Subcutaneous abdominal adipose tissue (tissue), 5 donors: ENCODE measurements around the gene RNF215.

ENCODE experiments used
- H3K27ac ChIP-seq: one replicate; pipeline ENCODE4 v1.7.0; 2013; ENCODE audit warnings: low read depth, mild to moderate bottlenecking, inconsistent platforms, low read length, moderate library complexity
- H3K27me3 ChIP-seq, 5 donors: one replicate each; pipeline ENCODE4 v1.7.0; 2013; ENCODE audit warnings: low read length in 5 of 5, inconsistent platforms in 1 of 5; ENCODE audit not compliant: control insufficient read depth in 5 of 5, insufficient read depth in 4 of 5
- H3K36me3 ChIP-seq, 5 donors: one replicate each; pipeline ENCODE4 v1.7.0; 2013; ENCODE audit warnings: low read length in 5 of 5; ENCODE audit not compliant: control insufficient read depth in 5 of 5, insufficient read depth in 5 of 5
- H3K4me1 ChIP-seq, 5 donors: one replicate each; pipeline ENCODE4 v1.7.0; 2013; ENCODE audit warnings: low read length in 5 of 5, mild to moderate bottlenecking in 3 of 5, moderate library complexity in 1 of 5; ENCODE audit not compliant: control insufficient read depth in 5 of 5, insufficient read depth in 5 of 5
- H3K4me3 ChIP-seq, 5 donors: one replicate each; pipeline ENCODE4 v1.7.0; 2013; ENCODE audit warnings: low read length in 5 of 5, low read depth in 1 of 5
- H3K9ac ChIP-seq, 5 donors: one replicate each; pipeline ENCODE4 v1.7.0; 2013; ENCODE audit warnings: low read length in 5 of 5, mild to moderate bottlenecking in 4 of 5, moderate library complexity in 3 of 5
- H3K9me3 ChIP-seq, 5 donors: one replicate each; pipeline ENCODE4 v1.7.0; 2013; ENCODE audit warnings: low read length in 5 of 5; ENCODE audit not compliant: control insufficient read depth in 5 of 5
- donor health status: healthy.
- donor health status: healthy.
- donor health status: healthy.
- donor health status: healthy.
- donor health status: healthy.

The RNF215 gene

DNA sequence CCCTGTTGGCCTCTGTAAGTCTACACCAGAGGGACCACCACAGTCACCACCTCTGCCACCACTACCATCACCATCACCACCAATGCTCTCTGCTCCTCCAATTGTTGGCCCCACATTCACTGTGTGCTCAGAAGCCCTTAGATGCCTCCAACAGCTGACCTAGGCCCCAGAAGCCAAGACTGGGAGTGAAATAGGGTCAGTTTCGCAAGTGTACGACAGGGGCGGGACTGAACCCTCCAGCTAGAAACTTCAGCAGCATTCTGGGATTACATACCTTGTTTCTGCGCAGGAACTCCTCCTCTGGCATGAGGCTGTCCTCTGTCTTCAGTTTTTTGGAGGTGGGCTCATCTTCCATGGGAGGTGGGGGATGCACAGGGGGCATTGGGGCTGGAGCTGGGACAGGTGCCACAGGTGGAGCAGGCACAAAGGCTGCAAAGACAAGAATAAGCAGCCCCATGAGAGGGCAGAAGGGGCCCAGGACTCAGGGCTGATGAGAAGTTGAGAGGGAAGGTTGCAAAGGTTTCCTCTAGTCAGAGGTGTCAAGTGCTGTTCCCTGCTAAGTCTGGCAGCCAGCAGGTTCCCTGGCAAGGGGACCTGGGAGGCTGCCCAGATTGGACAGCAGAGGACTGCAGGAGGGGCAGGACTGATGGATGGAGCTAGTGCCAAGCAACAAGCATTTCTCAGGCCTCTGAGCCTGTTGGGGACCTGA is 50.3 kb downstream of the RNF215 start:
- Histone ChIP-seq H3K9ac (no peak overlapping the region), H3K36me3 (peaks cover 10 to 99% (median 96%) of the 10 kb centered on the region in 5 donors), H3K27ac (peak overlapping the region; percentile 37), H3K27me3 (no peaks in the 10 kb centered on the region), H3K9me3 (no peaks in the 10 kb centered on the region), H3K4me3 (no peak overlapping the region), H3K4me1 (peaks cover 3 to 58% (median 29%) of the 10 kb centered on the region in 5 donors)

- Histone ChIP-seq H3K27ac (no peak overlapping the region), H3K36me3 (peaks cover 10 to 94% (median 82%) of the 10 kb centered on the region in 5 donors), H3K9ac (no peak overlapping the region), H3K9me3 (no peaks in the 10 kb centered on the region), H3K4me1 (peaks cover 2 to 43% (median 14%) of the 10 kb centered on the region in 5 donors), H3K27me3 (no peaks in the 10 kb centered on the region), H3K4me3 (no peak overlapping the region)
These were observed 52.0 kb downstream of the RNF215 start for GRCh38 chr22:30335236-30335635.

- Histone ChIP-seq H3K9ac (no peak overlapping the region), H3K9me3 (no peaks in the 10 kb centered on the region), H3K4me1 (peaks cover 2 to 37% (median 13%) of the 10 kb centered on the region in 5 donors), H3K27ac (no peak overlapping the region), H3K27me3 (no peaks in the 10 kb centered on the region), H3K36me3 (peaks cover 10 to 88% (median 76%) of the 10 kb centered on the region in 5 donors), H3K4me3 (no peak overlapping the region)
These were observed 52.6 kb downstream of the RNF215 start for GRCh38 chr22:30334646-30335045.

DNA sequence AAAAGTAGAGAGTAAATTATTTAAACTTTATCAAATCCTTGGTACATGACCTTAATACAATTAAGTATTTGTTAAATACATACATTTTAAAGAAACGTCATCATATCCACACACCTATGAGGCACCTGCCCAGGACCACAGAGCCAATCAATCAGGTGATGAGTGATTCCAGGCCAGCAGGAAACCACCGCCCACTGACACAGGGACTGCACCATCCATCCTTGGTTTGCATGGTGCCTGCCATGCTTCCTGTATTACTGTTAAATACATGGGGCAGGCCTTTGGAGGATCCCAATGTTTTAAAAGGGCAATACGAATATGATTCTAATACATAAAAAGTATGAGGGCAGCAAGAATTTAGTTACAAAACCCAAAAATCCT is 53.5 kb downstream of the RNF215 start:
- H3K27ac ChIP-seq = no peak overlapping the region
- H3K36me3 ChIP-seq = peaks cover 10 to 79% (median 67%) of the 10 kb centered on the region in 5 donors

DNA sequence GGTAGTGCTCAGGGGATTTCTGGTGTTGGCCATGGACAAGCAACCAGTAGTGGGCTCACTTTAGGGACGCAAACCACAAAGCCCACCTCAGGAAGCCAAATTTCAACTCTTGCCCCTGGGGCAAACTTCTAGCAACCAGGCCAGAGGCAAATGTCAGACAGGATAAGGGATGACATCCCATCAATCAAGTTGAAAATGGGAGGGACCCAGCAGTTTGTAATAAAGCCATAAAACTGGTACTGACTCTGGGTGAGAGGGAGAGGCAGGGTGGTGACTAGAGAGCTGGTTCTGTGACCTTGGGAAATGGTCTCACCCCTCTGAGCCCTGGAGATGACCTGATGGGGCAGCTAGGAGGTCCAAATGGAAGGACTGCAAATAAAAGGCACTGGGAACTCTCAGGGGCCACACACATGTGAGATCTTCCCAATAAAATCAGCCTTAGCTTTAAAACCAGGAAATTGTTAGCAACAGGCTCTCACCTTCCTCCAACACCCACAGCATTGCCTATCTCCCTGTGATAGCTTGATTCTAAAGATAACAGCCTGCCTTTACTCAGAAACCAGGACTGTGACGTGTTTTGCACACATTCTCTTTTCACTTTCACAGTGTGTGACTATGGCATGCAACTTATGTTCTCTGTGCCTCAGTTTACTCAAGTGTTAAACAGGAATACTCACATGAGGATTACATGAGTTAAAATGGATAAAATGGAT is 54.1 kb downstream of the RNF215 start:
- peaks cover 2 to 29% (median 13%) of the 10 kb centered on the region in 5 donors for H3K4me1 ChIP-seq
- no peaks in the 10 kb centered on the region for H3K9me3 ChIP-seq
- H3K36me3 ChIP-seq = peaks cover 10 to 73% (median 63%) of the 10 kb centered on the region in 5 donors
- H3K4me3 ChIP-seq = no peak overlapping the region
- H3K27me3 ChIP-seq = no peaks in the 10 kb centered on the region
- H3K9ac ChIP-seq = no peak overlapping the region
- no peak overlapping the region for H3K27ac ChIP-seq

More for the DNA sequence above, 53.5 kb downstream of the RNF215 start:
- Histone ChIP-seq H3K9ac (no peak overlapping the region), H3K9me3 (no peaks in the 10 kb centered on the region), H3K4me1 (peaks cover 2 to 33% (median 13%) of the 10 kb centered on the region in 5 donors), H3K27me3 (no peaks in the 10 kb centered on the region), H3K4me3 (no peak overlapping the region)

- Histone ChIP-seq H3K9me3 (no peaks in the 10 kb centered on the region), H3K36me3 (peaks cover 10 to 67% (median 57%) of the 10 kb centered on the region in 5 donors), H3K4me3 (no peak overlapping the region), H3K9ac (no peak overlapping the region), H3K27me3 (no peaks in the 10 kb centered on the region), H3K4me1 (peaks cover 2 to 24% (median 13%) of the 10 kb centered on the region in 5 donors), H3K27ac (no peak overlapping the region)
These were observed 54.7 kb downstream of the RNF215 start for GRCh38 chr22:30332551-30332950.
